ENCODE measurements around the gene WDR33.
"Not testable (repeated sequence)": the region's sequence is repeated elsewhere in the genome, so short reads cannot be mapped to it uniquely, and the experiment has no call there.

Gene WDR33

GRCh38 chr2:127810619-127811396, at the start of gene WDR33:
WDR33 (minus strand) TSS chr2:127811171; CDS start chr2:127770981, 40,190 bp downstream.
- peak; percentile 91 to 94 (median 93) for DNase-seq (ENCODE audit: low read depth in 3 of 3)

DNA sequence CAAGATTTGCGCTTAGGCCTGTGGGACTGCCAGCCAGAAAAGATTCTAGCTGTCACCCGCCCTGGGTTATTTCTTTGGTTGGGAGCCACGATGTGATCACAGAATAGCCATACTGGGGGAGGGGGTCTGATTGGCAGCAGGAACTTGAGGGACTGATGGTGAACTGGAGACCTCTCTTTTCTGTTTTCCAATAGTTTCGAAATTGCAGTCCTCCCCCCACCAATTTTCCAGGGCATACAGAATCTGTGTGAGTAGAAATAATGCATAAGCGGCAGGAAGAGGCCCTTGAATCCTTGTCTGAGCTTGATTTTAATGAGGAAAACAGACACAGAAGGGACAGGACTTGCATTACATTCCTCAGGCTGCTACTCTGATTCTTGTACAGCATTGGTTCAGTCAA, 49.2 kb upstream of the WDR33 start:
- no peak for DNase-seq (ENCODE audit: low read depth in 3 of 3)

DNA sequence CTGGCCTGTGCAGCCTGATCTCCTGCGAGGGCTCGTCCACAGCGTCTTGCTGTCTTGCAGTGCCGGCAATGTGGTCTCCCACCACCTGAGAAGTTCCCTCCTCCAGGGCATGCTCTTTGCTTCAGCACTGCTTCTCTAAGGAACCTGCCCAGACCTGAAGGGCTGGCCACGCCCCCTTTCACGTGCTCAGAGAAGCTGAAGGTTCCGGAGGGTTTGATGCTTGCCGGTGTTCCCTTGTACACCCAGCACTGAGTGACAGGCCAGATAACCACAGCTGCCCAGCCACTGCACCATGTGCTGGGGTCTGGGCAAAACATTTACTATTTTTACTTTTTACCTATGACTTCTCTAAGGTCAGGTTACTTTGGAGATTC, 48.7 kb upstream of the WDR33 start:
- DNase-seq (ENCODE audit: low read depth in 3 of 3): peak in 2 of 3 experiments; percentile 22 to 40

DNA sequence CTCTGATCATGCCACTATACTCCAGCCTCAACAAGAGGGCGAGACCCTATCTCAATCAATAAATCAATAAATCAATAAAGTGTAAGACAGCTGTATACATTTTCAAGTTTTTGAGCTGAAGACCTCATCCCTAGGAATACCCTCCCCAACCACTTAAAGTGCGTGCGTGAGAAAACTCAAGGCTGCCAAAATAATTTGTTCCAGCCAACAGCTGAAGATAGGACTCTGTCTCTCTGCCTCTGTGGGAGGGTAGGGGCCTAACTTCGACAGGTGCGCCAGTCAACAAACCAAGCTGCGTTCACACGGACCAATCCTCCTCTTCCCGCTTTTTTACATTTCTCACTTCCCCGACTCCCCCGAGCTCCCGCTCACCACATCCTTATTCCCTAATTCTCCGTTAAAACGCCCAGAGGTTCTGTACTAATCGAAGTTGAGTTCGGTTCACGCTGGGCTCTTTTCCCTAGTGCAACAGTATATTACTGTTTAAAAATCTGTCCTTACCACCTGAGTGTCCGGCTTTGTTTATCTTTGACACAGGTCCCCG, 46.4 kb upstream of the WDR33 start:
- DNase-seq (ENCODE audit: low read depth in 3 of 3): no peak

DNA sequence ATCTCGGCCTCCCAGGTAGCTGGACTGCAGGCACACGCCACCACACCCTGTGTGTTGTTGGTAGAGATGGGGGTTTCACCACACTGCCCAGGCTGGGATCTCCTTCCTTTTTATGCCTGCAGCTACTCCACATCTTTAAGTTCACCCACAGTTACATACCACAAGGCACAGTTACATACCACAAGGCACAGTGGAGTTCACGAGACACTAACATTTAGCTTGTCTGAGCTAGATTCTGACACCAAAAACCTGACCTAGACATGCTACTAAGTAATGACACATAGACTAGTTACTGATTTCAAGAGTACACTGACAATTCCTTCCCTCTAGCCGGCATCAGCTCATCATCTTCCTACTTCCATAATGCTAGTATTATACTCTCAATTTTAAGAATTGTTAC, 42.7 kb upstream of the WDR33 start:
- DNase-seq (ENCODE audit: low read depth in 3 of 3): no peak

DNA sequence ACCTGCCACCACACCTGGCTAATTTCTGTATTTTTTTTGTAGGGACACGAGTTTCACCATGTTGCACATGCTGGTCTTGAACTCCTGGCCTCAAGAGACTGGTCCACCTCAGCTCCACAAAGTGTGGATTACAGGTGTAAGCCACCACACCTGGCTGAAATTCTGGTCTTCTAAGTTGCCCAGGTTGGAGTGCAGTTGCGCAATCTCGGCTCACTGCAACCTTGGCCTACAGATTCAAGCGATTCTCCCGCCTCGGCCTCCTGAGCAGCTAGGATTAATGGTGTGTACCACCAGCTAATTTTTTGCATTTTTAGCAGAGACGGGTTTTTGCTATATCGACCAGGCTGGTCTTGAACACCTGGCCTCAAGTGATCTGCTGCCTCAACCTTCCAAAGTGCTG, 41.4 kb upstream of the WDR33 start:
- no peak for DNase-seq (ENCODE audit: low read depth in 3 of 3)

DNA sequence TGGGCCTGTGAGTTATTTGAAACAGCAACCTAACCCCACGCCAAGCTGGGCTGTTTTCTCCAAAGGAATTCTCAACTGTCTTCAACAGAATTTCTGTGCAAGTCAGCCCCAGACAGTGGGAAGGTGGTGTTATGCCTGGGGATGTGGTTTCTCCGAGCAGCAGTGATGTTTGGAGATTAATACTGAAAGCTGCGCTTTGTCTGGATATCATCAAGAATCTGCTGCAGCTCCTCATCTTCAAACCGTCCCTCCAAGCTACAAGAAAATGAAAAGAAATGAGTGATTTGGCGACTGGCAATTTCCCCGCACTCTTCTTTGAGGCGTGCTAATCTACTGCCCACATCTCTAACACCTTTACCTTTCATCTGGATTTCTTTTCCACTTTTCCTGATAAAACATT, 37.0 kb upstream of the WDR33 start:
- no peak for DNase-seq (ENCODE audit: low read depth in 3 of 3)

GRCh38 chr2:127844973-127845372, 34.0 kb upstream of the WDR33 start:
- no peak for DNase-seq (ENCODE audit: low read depth in 3 of 3)

DNA sequence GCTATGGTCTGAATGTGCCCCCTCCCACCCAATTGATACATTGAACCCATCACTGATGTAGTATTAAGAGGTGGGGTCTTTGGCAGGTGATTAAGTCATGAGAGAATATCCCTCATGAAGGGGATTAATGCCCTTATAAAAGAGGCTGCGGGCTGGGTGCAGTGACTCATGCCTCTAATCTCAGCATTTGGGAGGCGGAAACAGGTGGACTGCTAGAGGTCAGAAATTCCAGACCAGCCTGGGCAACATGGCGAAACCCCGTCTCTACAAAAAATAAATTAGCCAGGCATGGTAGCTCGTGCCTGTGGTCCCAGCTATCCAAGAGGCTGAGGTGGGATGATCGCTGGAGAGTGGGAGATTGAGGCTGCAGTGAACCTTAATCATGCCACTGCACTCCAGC, 32.7 kb upstream of the WDR33 start:
- no peak for DNase-seq (ENCODE audit: low read depth in 3 of 3)

- no peak for DNase-seq (ENCODE audit: low read depth in 3 of 3)
These were observed 30.7 kb upstream of the WDR33 start for GRCh38 chr2:127841466-127842178.

DNA sequence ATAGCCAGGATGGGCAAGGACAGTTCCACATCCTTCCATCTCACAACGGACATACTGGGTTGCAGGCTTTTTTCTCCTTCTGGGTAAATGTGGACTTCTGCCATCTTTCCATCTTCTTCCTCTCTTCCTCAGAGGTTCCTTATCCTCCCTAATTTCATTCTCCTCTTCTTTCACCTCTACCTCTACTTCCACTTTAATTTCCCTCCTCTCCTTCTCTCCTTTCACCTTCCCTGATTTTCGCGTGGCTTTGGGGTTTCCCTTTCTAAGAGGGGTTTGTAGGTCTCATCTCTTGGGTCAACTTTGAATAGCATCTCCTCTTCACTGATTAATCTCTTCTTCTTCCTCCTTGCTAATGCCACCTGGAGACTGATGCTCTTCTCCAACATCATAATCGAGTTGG, 29.9 kb upstream of the WDR33 start:
- no peak for DNase-seq (ENCODE audit: low read depth in 3 of 3)

DNA sequence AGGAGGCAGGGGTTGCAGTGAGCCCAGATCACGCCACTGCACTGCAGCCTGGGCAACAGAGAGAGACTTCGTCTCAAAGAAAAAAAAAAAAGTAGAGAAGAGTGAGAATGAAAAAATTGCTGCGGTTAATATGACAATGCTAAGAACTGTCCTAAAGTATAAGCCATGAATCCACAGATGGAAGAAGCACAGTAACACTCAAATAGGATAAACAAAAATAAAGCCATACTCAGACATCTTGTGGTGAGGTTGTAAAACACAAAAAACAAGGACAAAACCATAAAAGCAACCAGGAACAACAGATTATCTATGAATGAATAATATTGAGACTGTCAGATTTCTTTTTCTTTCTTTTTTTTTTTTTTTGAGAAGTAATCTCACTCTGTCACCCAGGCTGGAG, 24.0 kb upstream of the WDR33 start:
- no peak for DNase-seq (ENCODE audit: low read depth in 3 of 3)

GRCh38 chr2:127829845-127830246, 18.9 kb upstream of the WDR33 start:
- DNase-seq (ENCODE audit: low read depth in 3 of 3): peak; percentile 22 to 63 (median 49)

GRCh38 chr2:127826708-127827107, 15.7 kb upstream of the WDR33 start:
- DNase-seq (ENCODE audit: low read depth in 3 of 3): not testable (repeated sequence)

GRCh38 chr2:127826047-127826446, 15.1 kb upstream of the WDR33 start:
- DNase-seq (ENCODE audit: low read depth in 3 of 3): no peak

- no peak for DNase-seq (ENCODE audit: low read depth in 3 of 3)
These were observed 9.2 kb upstream of the WDR33 start for GRCh38 chr2:127820080-127820668.

DNA sequence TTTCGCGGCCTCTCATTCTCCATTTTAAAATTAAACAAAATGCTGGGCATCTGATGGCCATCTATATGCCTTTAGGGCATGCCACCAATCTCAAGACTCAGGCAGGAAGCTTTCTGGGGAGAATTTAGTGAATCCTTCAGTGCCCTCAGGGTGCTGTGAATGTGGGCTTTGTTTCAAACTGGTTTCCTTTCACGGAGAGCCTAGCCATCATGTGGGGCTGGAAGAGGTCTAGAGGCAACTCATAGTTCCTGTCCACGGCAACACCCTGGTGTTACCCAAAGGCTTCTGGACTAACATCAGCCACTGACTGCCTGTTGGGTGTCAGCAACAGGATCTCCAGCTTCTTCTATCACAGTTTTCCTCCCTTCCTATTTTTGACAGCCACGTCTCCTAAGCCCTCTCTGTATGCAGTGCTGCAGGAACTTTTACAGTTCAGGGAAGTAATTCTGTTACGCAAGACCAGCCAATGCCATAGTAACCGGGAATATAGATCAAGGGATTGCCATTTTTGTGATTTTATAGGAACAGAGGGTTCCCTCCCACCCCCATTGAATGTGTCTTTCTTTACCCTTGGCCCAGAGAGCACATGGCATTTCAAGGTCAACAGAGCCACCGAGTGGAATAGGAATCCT, 7.9 kb upstream of the WDR33 start:
- no peak for DNase-seq (ENCODE audit: low read depth in 3 of 3)

GRCh38 chr2:127818241-127818640, 7.3 kb upstream of the WDR33 start:
- DNase-seq (ENCODE audit: low read depth in 3 of 3): no peak

DNA sequence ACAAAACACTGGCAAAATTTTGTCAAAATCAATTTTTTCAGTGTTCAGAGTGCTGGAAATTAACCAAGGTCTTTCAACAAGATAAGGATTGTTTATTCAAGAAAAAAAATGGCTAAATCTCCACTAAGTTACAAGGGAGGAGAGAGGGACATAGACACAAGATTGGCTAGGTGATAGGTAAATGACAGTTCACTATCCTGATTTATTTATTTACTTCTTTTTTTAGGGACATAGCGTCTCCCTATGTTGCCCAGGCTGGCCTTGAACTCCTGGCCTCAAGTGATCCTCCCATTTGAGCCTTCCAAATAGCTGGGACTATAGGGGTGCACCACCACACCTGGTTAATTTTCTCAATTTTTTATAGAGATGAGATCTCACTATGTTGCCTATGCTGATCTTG, 3.7 kb upstream of the WDR33 start:
- no peak for DNase-seq (ENCODE audit: low read depth in 3 of 3)

GRCh38 chr2:127812441-127812840, 1.5 kb upstream of the WDR33 start:
- not testable (repeated sequence) for DNase-seq (ENCODE audit: low read depth in 3 of 3)

DNA sequence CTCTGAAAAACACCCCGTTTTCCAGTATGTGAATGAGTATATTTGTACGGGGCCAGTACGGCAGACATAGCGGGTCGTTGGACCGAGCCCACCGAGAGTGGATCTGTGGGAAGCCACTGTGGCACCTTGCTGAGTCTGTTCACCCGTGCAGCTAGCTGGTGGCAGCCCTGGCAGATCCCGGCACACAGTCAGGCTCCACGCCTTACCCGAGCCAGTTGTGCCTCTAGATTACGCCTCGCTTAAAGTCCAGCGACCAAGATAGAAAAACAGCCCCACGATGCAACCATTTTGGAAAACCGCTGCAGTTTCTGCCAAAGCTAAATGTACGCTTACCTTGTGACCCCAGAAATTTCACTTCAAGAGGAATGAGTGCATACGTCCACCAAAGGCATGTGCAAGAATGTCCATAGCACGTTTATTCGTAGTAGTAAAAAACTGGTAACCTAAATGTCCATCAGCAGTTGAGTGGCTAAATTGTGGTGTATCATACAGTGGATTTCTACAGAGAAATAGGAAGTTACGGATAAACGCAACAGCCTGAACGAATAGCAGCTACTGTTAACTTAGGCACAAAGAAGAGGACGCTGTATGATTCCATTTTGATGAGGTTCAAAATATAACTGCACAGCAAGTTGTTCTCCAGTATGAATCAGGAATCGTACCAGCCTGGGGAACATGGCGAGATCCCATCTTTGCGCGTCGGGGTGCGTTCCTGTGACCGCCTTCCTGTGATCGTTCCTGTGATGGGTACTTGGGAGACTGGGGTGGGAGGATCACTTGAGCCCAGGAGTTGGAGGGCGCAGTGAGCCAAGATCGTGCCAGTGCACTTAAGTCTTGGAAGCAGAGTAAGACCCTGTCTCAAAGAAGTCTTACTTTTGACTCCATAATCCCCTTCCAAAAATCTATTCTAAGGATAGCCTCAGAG, 688 bp upstream of the WDR33 start:
- no peak for DNase-seq (ENCODE audit: low read depth in 3 of 3)
